C4-2B (cell line): Measurements from ENCODE around the gene GATAD2A.

Experiments
- CTCF ChIP-seq: fragments of 450-650 bp; conservative IDR thresholded peaks from 2 replicates; pipeline ENCODE4 v1.5.1; 2017; ENCODE audit warnings: mild to moderate bottlenecking
- ZFX ChIP-seq: fragments of 450-650 bp; IDR thresholded peaks from 2 replicates; pipeline ENCODE4 v1.6.1; 2017

GRCh38 chr19:19385896-19386869 lies 19.3 kb upstream of the GATAD2A start:
- TF ChIP-seq ZFX = no peak
- TF ChIP-seq CTCF = no peak
